ENCODE results near the gene TANK.

TANK gene

DNA sequence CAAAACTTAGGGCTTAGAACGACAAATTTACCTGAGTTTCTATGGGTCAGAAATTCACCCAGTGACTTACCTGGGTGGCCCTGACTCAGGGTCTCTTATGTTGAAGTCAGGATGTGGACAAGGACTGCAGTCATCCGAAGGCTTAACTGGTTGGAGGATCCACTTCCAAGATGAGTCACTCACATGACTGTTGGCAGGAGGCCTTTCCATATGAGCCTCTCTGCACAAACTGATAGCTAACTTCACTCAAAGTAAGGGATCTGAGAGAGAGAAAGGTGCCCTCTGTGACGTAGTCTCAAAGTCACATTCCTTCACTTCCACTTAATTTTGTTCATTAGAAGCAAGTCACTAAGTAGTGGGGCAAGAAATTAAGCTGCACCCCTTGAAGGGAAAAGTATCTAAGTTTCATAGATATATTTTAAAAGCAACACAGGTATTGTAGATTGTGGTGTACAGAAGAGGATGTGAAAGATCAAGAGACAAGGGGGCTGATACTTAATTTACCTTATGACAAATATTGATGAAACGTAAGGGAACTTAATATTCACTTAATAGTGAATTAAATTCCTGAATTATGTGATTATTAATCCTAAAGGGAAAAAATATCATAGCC is 48.4 kb downstream of the TANK start:
- Histone ChIP-seq H3K4me3 (ENCODE audit: low read length) (0 out of 2 replicates have a peak overlapping the region, but pooled peaks have one; percentile 11), H3K9me3 (ENCODE audit: control insufficient read depth, insufficient read depth, low read length) (no peaks in the 10 kb centered on the region), H3K27me3 (ENCODE audit: control insufficient read depth, low read length) (no peaks in the 10 kb centered on the region), H3K9me2 (replicated peaks; ENCODE audit: control insufficient read depth, low read length) (no peaks in the 10 kb centered on the region), H3K36me3 (ENCODE audit: control insufficient read depth, low read length) (peaks cover 98% of the 10 kb centered on the region), H3K79me2 (ENCODE audit: control insufficient read depth, low read length) (peaks cover 92% of the 10 kb centered on the region), H3K27ac (ENCODE audit: low read depth, low read length) (peak overlapping the region; percentile 97), H3K4me2 (ENCODE audit: low read length) (peak overlapping the region; percentile 20), H4K20me1 (ENCODE audit: control insufficient read depth, insufficient read depth, low read depth, low read length) (no peaks in the 10 kb centered on the region), H3F3A (ENCODE audit: control insufficient read depth, insufficient read depth) (peaks cover 58% of the 10 kb centered on the region), H3K4me1 (ENCODE audit: control insufficient read depth, low read length) (peaks cover 100% of the 10 kb centered on the region)
- TF ChIP-seq, protein P1, sequence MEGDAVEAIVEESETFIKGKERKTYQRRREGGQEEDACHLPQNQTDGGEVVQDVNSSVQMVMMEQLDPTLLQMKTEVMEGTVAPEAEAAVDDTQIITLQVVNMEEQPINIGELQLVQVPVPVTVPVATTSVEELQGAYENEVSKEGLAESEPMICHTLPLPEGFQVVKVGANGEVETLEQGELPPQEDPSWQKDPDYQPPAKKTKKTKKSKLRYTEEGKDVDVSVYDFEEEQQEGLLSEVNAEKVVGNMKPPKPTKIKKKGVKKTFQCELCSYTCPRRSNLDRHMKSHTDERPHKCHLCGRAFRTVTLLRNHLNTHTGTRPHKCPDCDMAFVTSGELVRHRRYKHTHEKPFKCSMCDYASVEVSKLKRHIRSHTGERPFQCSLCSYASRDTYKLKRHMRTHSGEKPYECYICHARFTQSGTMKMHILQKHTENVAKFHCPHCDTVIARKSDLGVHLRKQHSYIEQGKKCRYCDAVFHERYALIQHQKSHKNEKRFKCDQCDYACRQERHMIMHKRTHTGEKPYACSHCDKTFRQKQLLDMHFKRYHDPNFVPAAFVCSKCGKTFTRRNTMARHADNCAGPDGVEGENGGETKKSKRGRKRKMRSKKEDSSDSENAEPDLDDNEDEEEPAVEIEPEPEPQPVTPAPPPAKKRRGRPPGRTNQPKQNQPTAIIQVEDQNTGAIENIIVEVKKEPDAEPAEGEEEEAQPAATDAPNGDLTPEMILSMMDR (IDR thresholded peaks at IDR 0.05; ENCODE audit: low read depth, low read length, poor library complexity, severe bottlenecking) = no peak
- no peak for TF ChIP-seq EZH2phosphoT487 (IDR thresholded peaks at IDR 0.05; ENCODE audit: borderline replicate concordance, low read length)

DNA sequence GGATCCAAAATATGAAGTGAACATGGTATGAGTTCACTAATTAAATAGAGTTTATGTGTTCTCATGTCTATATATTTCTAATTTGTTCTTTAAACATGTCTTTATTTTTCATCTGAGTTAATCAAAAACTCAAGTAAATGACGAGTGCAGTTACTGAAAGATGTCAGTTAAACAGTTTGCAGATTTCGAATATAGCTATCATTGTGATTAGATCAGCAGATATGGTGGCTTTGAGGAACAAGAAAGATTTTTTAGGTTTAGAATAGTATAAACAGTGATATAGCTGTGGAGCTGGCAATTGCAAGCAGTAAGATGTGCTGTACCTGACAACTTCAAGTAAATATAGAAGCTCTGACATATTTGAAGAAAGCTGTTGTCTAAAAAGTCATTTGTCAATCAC is 49.7 kb downstream of the TANK start:
- H3K4me3 ChIP-seq (ENCODE audit: low read length) = no peak overlapping the region; the same call in 1 of the 2 replicates
- peaks cover 58% of the 10 kb centered on the region for H3F3A ChIP-seq (ENCODE audit: control insufficient read depth, insufficient read depth)
- peak overlapping the region; percentile 97 for H3K27ac ChIP-seq (ENCODE audit: low read depth, low read length)
- H3K36me3 ChIP-seq (ENCODE audit: control insufficient read depth, low read length) = peaks cover 98% of the 10 kb centered on the region
- no peaks in the 10 kb centered on the region for H3K27me3 ChIP-seq (ENCODE audit: control insufficient read depth, low read length)
- no peak for TF ChIP-seq EZH2phosphoT487 (IDR thresholded peaks at IDR 0.05; ENCODE audit: borderline replicate concordance, low read length)
- TF ChIP-seq, protein P1 (IDR thresholded peaks at IDR 0.05; ENCODE audit: low read depth, low read length, poor library complexity, severe bottlenecking) = no peak
- H3K79me2 ChIP-seq (ENCODE audit: control insufficient read depth, low read length) = peaks cover 92% of the 10 kb centered on the region
- H3K4me2 ChIP-seq (ENCODE audit: low read length) = peak overlapping the region; percentile 23
- no peaks in the 10 kb centered on the region for H3K9me3 ChIP-seq (ENCODE audit: control insufficient read depth, insufficient read depth, low read length)
- no peaks in the 10 kb centered on the region for H4K20me1 ChIP-seq (ENCODE audit: control insufficient read depth, insufficient read depth, low read depth, low read length)
- H3K4me1 ChIP-seq (ENCODE audit: control insufficient read depth, low read length) = peaks cover 100% of the 10 kb centered on the region
- no peaks in the 10 kb centered on the region for H3K9me2 ChIP-seq (replicated peaks; ENCODE audit: control insufficient read depth, low read length)

DNA sequence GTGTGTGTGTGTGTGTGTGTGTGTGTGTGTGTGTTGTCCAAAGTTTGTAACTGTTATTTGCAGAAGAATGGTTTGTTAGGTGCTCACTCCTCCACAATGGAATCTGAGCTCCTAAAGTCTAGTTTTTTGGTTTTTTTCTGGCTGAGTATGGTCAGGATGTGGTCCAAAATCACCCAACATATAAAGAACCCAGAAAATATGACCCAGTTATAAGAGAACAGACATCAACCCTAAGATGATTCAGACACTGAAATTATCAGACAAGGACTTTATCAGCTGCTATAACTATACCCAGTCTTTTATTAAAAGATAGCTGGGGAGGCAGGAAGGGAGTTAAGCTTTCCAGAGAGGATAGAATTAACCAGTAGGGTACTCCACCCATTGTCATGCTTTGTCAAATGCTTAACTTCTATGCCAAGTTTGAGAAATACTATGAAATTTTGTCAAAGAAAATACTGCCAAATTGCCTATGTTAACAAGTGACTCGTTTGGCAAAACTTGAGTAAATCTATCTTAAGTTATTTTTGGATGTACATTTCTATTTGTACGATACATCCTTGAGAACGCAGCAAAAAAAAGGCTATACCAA is 57.5 kb downstream of the TANK start:
- H3K4me2 ChIP-seq (ENCODE audit: low read length) = peak overlapping the region; percentile 75
- no peaks in the 10 kb centered on the region for H3K9me3 ChIP-seq (ENCODE audit: control insufficient read depth, insufficient read depth, low read length)
- no peaks in the 10 kb centered on the region for H3K27me3 ChIP-seq (ENCODE audit: control insufficient read depth, low read length)
- H3K9me2 ChIP-seq (replicated peaks; ENCODE audit: control insufficient read depth, low read length) = no peaks in the 10 kb centered on the region
- TF ChIP-seq, protein P1 (IDR thresholded peaks at IDR 0.05; ENCODE audit: low read depth, low read length, poor library complexity, severe bottlenecking) = no peak
- no peak for TF ChIP-seq EZH2phosphoT487 (IDR thresholded peaks at IDR 0.05; ENCODE audit: borderline replicate concordance, low read length)
- H4K20me1 ChIP-seq (ENCODE audit: control insufficient read depth, insufficient read depth, low read depth, low read length) = no peaks in the 10 kb centered on the region
- peak overlapping the region; percentile 97 for H3K27ac ChIP-seq (ENCODE audit: low read depth, low read length)
- peak overlapping the region; percentile 34 for H3K4me3 ChIP-seq (ENCODE audit: low read length)
- H3F3A ChIP-seq (ENCODE audit: control insufficient read depth, insufficient read depth) = peaks cover 80% of the 10 kb centered on the region
- peaks cover 77% of the 10 kb centered on the region for H3K36me3 ChIP-seq (ENCODE audit: control insufficient read depth, low read length)
- peaks cover 98% of the 10 kb centered on the region for H3K4me1 ChIP-seq (ENCODE audit: control insufficient read depth, low read length)
- H3K79me2 ChIP-seq (ENCODE audit: control insufficient read depth, low read length) = peaks cover 73% of the 10 kb centered on the region

Data from DOHH2 (cell line).